Skeletal muscle tissue (tissue), 4 donors: ENCODE measurements around the gene KRT32. TPM values are rescaled to one million over a fixed set of nuclear protein-coding genes. Genes with fewer than 3 reads are reported as not detected.
"Not testable (repeated sequence)": the region's sequence is repeated elsewhere in the genome, so short reads cannot be mapped to it uniquely, and the experiment has no call there.

Experiments
- H3K27ac ChIP-seq: one replicate; pipeline ENCODE4 v1.7.0; 2013; ENCODE audit warnings: mild to moderate bottlenecking, low read depth, low read length, inconsistent platforms
- H3K27me3 ChIP-seq, 3 donors: one replicate each; pipeline ENCODE4 v1.7.0; 2013; ENCODE audit warnings: low read length in 3 of 3; ENCODE audit not compliant: control insufficient read depth in 3 of 3, insufficient read depth in 3 of 3
- H3K36me3 ChIP-seq, 3 donors: one replicate each; pipeline ENCODE4 v1.7.0; 2013; ENCODE audit warnings: low read length in 3 of 3; ENCODE audit not compliant: control insufficient read depth in 3 of 3, insufficient read depth in 3 of 3
- H3K4me1 ChIP-seq, 3 donors: one replicate each; pipeline ENCODE4 v1.7.0; 2013; ENCODE audit warnings: low read length in 3 of 3, mild to moderate bottlenecking in 3 of 3; ENCODE audit not compliant: control insufficient read depth in 3 of 3, insufficient read depth in 3 of 3
- H3K4me3 ChIP-seq, 3 donors: one replicate each; pipeline ENCODE4 v1.7.0; 2013; ENCODE audit warnings: low read length in 3 of 3
- H3K9ac ChIP-seq, 3 donors: one replicate each; pipeline ENCODE4 v1.7.0; 2013; ENCODE audit warnings: low read length in 3 of 3, mild to moderate bottlenecking in 3 of 3, moderate library complexity in 2 of 3, low read depth in 1 of 3
- H3K9me3 ChIP-seq, 3 donors: one replicate each; pipeline ENCODE4 v1.7.0; 2013; ENCODE audit warnings: low read length in 3 of 3; ENCODE audit not compliant: control insufficient read depth in 3 of 3
- total RNA-seq: library from RNA; depleted of rRNA; stranded (reverse); fragments of >200 nt; gene quantifications from one replicate; pipeline ENCODE4 v1.2.3, GENCODE V29; 2014
- donor health status: Osteomylitis.

Gene KRT32
- total RNA-seq, 1 donor from 2014 or later = not detected

- Histone ChIP-seq H3K27ac (no peak overlapping the region), H3K4me3 (no peak overlapping the region), H3K9ac (no peak overlapping the region), H3K27me3 (peaks cover 0 to 11% (median 3%) of the 10 kb centered on the region in 3 donors), H3K36me3 (no peaks in the 10 kb centered on the region), H3K4me1 (no peaks in the 10 kb centered on the region), H3K9me3 (no peaks in the 10 kb centered on the region)
Observed at GRCh38 chr17:41437769-41438168, 29.4 kb downstream of the KRT32 start.

- H3K9ac ChIP-seq = no peak overlapping the region
- peaks cover 0 to 11% (median 3%) of the 10 kb centered on the region in 3 donors for H3K27me3 ChIP-seq
- H3K4me1 ChIP-seq = no peaks in the 10 kb centered on the region
Observed at GRCh38 chr17:41437254-41437653, 29.9 kb downstream of the KRT32 start.

GRCh38 chr17:41434415-41434814 is 32.8 kb downstream of the KRT32 start:
- H3K9ac ChIP-seq = no peak overlapping the region
- no peaks in the 10 kb centered on the region for H3K36me3 ChIP-seq
- no peak overlapping the region for H3K4me3 ChIP-seq
- no peaks in the 10 kb centered on the region for H3K4me1 ChIP-seq
- no peak overlapping the region for H3K27ac ChIP-seq
- peaks cover 0 to 3% (median 0%) of the 10 kb centered on the region in 3 donors for H3K27me3 ChIP-seq
- H3K9me3 ChIP-seq = no peaks in the 10 kb centered on the region

More at GRCh38 chr17:41437254-41437653, 29.9 kb downstream of the KRT32 start:
- H3K27ac ChIP-seq = no peak overlapping the region
- H3K4me3 ChIP-seq = no peak overlapping the region
- no peaks in the 10 kb centered on the region for H3K9me3 ChIP-seq
- H3K36me3 ChIP-seq = no peaks in the 10 kb centered on the region

- H3K4me1 ChIP-seq = no peaks in the 10 kb centered on the region
- no peak overlapping the region for H3K9ac ChIP-seq
- no peaks in the 10 kb centered on the region for H3K9me3 ChIP-seq
- no peak overlapping the region for H3K4me3 ChIP-seq
- peaks cover 0 to 3% (median 0%) of the 10 kb centered on the region in 3 donors for H3K27me3 ChIP-seq
- H3K36me3 ChIP-seq = no peaks in the 10 kb centered on the region
- no peak overlapping the region for H3K27ac ChIP-seq
Observed at GRCh38 chr17:41434005-41434404, 33.2 kb downstream of the KRT32 start.

GRCh38 chr17:41433586-41433985 is 33.6 kb downstream of the KRT32 start:
- no peak overlapping the region for H3K4me3 ChIP-seq
- no peaks in the 10 kb centered on the region for H3K4me1 ChIP-seq
- no peak overlapping the region for H3K27ac ChIP-seq
- H3K9ac ChIP-seq = no peak overlapping the region
- no peaks in the 10 kb centered on the region for H3K9me3 ChIP-seq
- H3K27me3 ChIP-seq = peaks cover 0 to 3% (median 0%) of the 10 kb centered on the region in 3 donors
- H3K36me3 ChIP-seq = no peaks in the 10 kb centered on the region

GRCh38 chr17:41430376-41430775 is 36.8 kb downstream of the KRT32 start:
- H3K4me3 ChIP-seq, H3K36me3 ChIP-seq, H3K9me3 ChIP-seq, H3K9ac ChIP-seq, H3K4me1 ChIP-seq, H3K27me3 ChIP-seq, H3K27ac ChIP-seq: not testable (repeated sequence)

- Histone ChIP-seq H3K27ac (no peak overlapping the region), H3K4me3 (no peak overlapping the region), H3K36me3 (no peaks in the 10 kb centered on the region), H3K9me3 (no peaks in the 10 kb centered on the region), H3K4me1 (no peaks in the 10 kb centered on the region), H3K27me3 (no peaks in the 10 kb centered on the region), H3K9ac (no peak overlapping the region)
Observed at GRCh38 chr17:41429667-41430066, 37.5 kb downstream of the KRT32 start.

GRCh38 chr17:41428591-41429291 is 38.4 kb downstream of the KRT32 start:
- Histone ChIP-seq H3K9me3 (no peaks in the 10 kb centered on the region), H3K27me3 (no peaks in the 10 kb centered on the region), H3K4me1 (no peaks in the 10 kb centered on the region), H3K9ac (no peak overlapping the region), H3K36me3 (no peaks in the 10 kb centered on the region), H3K27ac (no peak overlapping the region), H3K4me3 (no peak overlapping the region)

- peaks cover 5 to 7% (median 5%) of the 10 kb centered on the region in 3 donors for H3K4me1 ChIP-seq
- H3K36me3 ChIP-seq = no peaks in the 10 kb centered on the region
- no peaks in the 10 kb centered on the region for H3K9me3 ChIP-seq
- H3K9ac ChIP-seq = no peak within 1 kb of the TSS
- H3K4me3 ChIP-seq = no peak within 1 kb of the TSS
- no peak within 1 kb of the TSS for H3K27ac ChIP-seq
- no peaks in the 10 kb centered on the region for H3K27me3 ChIP-seq
Observed at GRCh38 chr17:41424111-41424635, 43.0 kb downstream of the KRT32 start, which contains the start of gene KRT37. Gene KRT37 (minus strand): TSS chr17:41424585. CDS start chr17:41424523, 62 bp downstream.

GRCh38 chr17:41422586-41422985 is 44.6 kb downstream of the KRT32 start:
- not testable (repeated sequence) for H3K9me3 ChIP-seq, H3K36me3 ChIP-seq, H3K27me3 ChIP-seq, H3K4me3 ChIP-seq, H3K27ac ChIP-seq, H3K9ac ChIP-seq
- H3K4me1 ChIP-seq = peaks cover 5 to 12% (median 5%) of the 10 kb centered on the region in 3 donors
